GM18498 (cell line): ENCODE results near the gene ZNF778.

Experiments
- ATAC-seq: cut with Tn5 transposase; IDR thresholded peaks from one replicate; pipeline ENCODE4 v1.9.1; 2021; ENCODE audit warnings: mild to moderate bottlenecking, moderate library complexity; ENCODE audit not compliant: unreplicated experiment

Gene ZNF778

GRCh38 chr16:89193576-89194293 is 23.8 kb upstream of the ZNF778 start:
- no peak for ATAC-seq

DNA sequence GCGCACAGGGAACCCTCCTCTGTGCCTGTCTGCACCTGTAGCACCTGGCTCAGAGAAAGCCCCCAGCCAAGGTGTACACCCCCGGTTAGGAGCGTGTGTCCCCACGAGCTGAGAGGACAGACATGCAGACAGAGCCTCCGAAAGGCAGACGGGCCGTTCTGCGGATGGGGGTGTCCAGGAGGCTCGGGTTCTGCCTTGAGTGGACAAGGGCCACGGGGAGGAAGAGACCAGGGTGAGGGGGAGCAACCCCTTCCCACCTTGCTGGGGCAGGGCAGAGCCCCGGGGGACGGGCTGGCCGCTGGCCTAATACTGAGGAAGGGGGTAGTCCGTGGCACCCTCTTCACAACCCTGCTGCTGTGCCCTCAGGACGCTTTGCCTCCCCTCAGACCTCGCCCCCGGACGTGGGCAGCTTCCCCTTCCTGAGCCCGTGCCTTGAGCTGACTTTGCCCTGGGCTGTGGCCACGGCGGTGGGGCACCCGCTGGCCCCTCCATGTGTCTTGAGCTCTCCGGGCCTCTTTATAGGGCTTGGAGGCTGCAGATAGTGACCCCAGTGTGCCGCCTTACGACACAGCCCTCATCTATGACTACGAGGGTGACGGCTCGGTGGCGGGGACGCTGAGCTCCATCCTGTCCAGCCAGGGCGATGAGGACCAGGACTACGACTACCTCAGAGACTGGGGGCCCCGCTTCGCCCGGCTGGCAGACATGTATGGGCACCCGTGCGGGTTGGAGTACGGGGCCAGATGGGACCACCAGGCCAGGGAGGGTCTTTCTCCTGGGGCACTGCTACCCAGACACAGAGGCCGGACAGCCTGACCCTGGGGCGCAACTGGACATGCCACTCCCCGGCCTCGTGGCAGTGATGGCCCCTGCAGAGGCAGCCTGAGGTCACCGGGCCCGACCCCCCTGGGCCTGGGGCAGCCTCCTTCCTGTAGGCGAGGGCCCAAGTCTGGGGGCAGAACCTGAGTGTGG is 22.9 kb upstream of the ZNF778 start:
- no peak for ATAC-seq

GRCh38 chr16:89195521-89196171 is 21.9 kb upstream of the ZNF778 start:
- ATAC-seq, result no peak

GRCh38 chr16:89197033-89197632 is 20.4 kb upstream of the ZNF778 start:
- no peak for ATAC-seq

- no peak for ATAC-seq
Observed at GRCh38 chr16:89197633-89198416, 19.7 kb upstream of the ZNF778 start.

GRCh38 chr16:89198417-89199240 is 18.9 kb upstream of the ZNF778 start:
- no peak for ATAC-seq

- ATAC-seq, result no peak
Observed at GRCh38 chr16:89199241-89200123, 18.0 kb upstream of the ZNF778 start.

- no peak for ATAC-seq
Observed at GRCh38 chr16:89200124-89200849, 17.2 kb upstream of the ZNF778 start, which contains the start of gene SLC22A31. TSS of gene SLC22A31 (minus strand) at chr16:89200537. CDS start at chr16:89200501, 36 bp downstream.

GRCh38 chr16:89200850-89201411 is 16.6 kb upstream of the ZNF778 start:
- ATAC-seq, result no peak

DNA sequence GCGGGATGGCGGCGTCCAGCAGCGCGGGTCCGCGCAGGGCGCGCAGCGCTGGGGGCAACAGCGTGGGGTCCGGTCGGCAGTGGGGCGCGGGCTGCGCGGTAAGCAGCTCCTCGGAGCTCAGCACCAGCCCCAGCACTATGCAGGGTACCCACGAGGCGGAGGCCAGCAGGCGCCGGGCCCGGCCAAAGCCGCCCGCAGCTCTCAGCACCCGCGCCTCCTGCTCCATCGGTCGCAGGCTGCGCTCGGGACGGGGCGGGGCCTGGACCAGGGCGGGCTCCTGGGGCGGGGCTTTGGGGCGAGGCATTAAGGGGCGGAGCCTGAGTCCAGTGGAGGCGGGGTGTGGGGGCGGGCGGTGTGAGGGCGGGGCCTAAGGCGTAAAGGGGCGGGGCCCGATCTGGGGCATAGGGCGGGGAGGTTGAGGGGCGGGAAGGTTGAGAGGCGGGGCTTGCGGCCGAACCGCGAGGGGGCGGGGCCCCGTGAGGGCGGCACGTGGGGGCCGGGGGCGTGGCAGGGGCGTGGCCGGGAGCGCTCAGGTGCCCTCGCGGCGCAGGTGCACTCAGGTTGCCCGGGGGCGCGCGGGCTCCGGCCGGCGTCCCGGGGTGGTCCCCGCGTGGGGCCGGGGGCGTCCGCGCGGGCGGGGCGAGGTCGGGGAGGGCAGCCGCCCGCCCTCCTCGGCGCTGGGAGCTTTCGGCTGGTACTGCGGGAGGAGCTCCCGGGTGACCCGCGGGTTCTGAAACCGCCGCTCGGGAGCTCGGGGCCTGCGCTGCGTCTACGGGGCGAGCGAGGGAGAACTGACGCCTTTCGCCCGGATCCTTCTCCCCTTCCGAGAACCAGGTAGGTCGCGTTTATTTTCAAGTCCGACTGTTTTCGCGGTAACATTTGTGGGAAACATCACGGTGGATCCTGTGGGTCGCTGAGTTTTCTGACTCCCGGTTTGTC is 15.8 kb upstream of the ZNF778 start:
- no peak for ATAC-seq

DNA sequence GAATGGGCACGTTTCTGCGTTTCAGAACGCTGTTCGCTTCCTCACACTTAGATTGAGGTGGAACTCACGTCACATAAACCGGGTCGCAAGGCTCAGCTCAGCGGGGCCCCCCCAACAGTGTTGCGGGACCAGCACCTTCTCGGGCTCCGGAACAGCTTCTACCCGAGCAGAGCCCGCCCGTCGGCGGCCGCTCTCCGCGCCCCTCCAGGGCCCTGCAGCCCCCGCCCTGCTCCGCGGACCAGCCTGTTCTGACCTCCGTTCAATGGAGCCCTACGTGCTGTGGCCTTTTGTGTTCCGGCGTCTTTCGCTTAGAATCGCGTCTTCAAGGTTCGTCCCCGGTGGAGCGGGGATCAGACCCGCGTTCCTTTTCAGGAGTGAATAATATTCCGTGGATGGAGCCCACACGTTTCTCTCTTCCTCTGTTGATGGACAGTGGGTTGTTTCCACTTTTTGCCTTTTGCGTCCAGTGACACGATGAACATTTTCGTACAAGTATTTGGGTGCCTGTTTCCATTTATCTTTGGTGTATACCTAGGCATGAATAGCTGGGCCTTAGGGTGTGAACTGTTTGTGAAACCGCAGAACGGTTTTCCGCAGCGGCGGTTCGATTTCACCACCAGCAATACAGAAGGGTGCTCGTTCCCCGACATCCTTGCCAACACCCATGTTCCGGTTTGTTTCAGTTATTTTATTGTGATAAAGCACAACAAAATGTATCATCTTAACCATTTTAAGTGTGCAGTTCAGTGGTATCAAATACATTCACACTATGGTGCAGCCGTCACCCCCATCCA is 14.9 kb upstream of the ZNF778 start:
- no peak for ATAC-seq

DNA sequence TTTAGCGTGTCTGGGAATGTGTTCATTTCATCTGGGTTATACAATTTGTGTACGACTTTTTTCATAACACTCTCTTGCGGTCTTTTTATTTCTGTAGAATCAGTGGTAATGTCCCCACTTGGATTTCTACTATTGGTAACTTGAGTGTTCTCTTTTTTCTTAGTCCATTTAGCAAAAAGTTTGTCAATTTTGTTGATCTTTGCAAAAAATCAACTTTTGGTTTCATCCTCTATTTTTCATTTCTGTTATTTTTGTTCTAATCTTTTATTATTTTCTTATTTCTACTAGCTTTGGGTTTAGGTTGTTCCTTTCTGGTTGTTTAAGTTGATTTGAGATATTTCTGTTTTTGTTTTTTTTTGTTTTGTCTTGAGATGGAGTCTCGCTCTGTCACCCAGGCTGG is 9.5 kb upstream of the ZNF778 start:
- ATAC-seq, result no peak

GRCh38 chr16:89209522-89210044 is 7.9 kb upstream of the ZNF778 start:
- ATAC-seq, result no peak

GRCh38 chr16:89210165-89210903 is 7.2 kb upstream of the ZNF778 start:
- ATAC-seq, result no peak
